T-helper 1 cell treated with Interleukin-12 subunit alpha and Interleukin-12 subunit beta and Interleukin-4 antibody, amounts not matched to agents 30 ng/mL and 1 ng/mL, for 36 hours (primary cell): ENCODE data around the gene GSG1L. TPM values are rescaled to one million over a fixed set of nuclear protein-coding genes. Genes with fewer than 3 reads are reported as not detected.

Experiments used
- intact Hi-C: fragments of 100-400 bp; cut with micrococcal nuclease; formaldehyde crosslinking; loops from one replicate; pipeline ENCODE4 v1.15.1; 2024
- total RNA-seq: library from RNA; stranded (reverse); gene quantifications from 2 replicates; pipeline ENCODE4 v1.2.3, GENCODE V29; 2022

Gene GSG1L
- total RNA-seq, 1 donor from 2014 or later: not detected

DNA sequence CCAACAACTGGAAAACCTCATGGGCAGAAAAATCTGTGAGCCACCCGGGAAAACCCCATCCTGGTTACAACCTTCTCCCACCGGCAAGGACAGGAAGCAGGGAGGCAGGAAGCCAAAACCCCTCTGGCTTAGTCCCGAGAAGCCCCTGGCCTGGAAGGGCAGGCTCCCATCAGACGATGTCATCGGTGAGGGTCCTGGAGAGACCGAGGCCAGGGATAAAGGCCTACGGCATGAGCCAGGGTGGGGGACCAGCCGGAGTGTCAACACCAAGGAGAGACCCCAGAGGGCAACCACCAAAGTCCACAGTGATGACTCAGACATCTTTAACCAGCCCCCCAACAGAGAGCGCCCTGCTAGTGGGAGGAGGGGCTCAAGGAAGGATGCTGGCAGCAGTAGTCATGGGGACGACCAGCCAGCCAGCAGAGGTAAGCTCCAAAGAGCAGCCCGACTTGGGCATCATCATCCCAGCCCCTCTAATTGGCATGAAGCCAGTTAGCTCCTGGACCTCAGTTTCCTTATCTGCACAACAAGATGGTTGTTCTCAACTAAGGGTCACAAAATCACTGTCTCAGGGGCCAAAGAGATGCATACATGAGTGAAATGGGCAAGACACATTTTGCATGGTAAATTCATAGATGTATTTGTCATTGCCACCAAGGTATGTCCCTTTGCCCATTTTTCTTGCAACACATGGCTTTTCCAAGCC is 322.9 kb downstream of the GSG1L start:
- intact Hi-C loops: no loop called here

DNA sequence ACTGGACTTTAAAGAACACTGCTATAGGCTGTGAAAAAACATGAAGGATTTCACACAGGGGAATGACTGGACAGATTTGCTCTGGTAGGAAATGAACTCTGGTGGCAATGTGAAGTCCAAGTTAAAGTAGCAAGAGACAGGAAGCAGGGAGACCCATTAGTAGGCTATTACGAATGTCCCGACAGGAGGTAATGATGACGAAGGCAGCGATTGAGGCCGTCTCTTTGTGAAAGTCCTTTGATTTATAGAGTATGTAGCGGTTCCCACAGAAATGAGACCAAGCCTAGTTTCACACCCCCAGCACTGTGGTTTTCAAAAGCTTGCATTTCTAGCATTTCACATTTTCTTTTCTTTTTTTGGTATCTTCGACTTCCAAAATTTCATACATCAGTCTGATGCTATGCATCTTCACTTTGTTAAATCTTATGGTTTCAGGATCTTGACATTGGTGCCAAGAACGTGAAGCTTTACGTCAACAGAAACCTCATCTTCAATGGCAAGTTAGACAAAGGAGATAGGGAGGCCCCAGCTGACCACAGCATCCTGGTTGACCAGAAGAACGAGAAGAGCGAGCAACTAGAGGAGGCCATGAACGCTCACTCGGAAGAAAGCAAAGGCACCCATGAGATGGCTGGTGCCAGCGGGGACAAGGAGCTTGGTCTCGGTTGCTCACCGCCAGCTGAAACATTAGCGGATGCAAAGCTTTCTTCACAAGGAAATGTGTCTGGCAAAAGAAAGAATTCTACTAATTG is 323.7 kb downstream of the GSG1L start:
- intact Hi-C loops: no loop called here

DNA sequence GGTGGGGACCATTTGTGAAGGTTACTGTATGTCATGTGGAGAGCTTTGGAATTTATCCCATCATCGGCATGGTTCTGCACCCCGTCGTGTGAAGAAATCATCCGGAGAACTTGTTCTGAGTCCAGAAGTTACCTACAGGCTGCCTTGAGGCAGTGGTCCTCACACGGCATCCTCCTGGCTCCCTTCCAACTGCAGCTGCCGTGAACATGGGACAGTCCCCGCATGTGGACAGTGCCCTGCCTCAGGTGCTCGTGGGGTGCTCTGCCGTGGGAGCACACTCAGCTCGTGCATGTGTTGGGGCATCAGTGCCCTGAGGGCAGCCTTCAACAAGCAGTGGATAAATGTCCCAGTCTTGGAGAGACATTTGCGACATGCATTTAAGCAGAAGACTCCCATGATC is 324.9 kb downstream of the GSG1L start:
- intact Hi-C loops: no loop called here

Other genes starting within 250 kb of the GSG1L start
- gene XPO6, start 148.3 kb upstream of the GSG1L start, total RNA-seq: 207 and 216 TPM in 2 replicates
- gene SBK1, start 228.8 kb upstream of the GSG1L start, total RNA-seq: 3.6 and 4.4 TPM in 2 replicates